IPS DF 4.7 (cell line): Measurements from ENCODE around the gene MEA1.
"Not testable (repeated sequence)": the region's sequence is repeated elsewhere in the genome, so short reads cannot be mapped to it uniquely, and the experiment has no call there.

Experiments used
- DNase-seq: peaks from one replicate; pipeline ENCODE4 v3.0.0-alpha.2; 2013; ENCODE audit warnings: low spot score; ENCODE audit errors: extremely low read depth

MEA1 gene

DNA sequence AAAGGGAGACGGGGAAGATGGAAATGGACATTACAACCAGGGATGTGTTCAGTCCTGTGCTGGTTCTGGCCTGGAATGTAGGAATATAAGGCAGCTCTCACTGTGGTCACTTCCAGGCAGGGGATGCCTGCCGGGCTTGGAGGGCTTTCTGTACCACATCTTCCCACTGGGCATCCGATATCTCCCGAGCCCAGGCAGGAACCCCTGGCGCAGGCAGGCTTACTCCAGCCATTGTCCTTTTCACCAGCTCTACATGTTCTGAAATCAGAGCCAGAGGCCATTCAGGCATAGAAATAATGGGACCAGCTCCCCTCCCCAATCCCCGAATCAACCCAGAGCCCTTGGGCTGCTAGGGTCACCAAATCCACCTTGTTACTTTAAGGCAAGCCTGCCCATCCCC, 1.4 kb downstream of the MEA1 start:
- no peak for DNase-seq

DNA sequence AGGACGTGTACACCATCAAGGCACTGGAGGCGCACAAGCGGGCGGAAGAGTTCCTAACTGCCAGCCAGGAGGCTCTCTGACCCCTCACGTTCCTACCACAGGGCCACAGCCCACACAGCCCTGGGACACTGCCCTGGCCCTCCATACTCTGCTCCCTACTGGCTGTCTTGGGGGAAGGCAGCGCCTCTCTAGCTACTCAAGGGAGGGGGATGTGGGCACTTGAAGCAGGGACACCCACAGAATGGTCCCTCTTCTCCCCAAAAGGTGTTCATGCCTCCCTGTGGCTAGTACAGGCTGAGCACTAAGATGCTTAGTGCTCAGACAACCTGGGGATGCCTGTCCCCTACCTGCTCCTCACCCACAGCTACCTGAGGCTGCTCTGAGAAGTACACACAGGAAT, 2.5 kb downstream of the MEA1 start:
- DNase-seq, result no peak

DNA sequence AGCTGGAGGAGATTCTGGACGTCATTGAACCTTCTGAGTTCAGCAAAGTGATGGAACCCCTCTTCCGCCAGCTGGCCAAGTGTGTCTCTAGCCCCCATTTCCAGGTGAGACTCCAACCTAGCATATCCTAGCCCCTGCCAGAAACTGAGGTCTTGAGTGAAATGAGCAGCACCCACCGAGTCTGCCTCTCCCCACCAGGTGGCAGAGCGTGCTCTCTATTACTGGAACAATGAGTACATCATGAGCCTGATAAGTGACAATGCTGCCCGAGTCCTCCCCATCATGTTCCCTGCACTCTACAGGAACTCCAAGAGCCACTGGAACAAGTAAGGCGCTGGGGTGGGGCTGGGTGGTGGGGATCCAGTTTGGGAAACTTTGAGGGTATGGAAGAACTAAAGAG, 4.6 kb downstream of the MEA1 start:
- DNase-seq, result no peak

- no peak for DNase-seq
Measured at GRCh38 chr6:43007126-43007525, 6.6 kb downstream of the MEA1 start.

DNA sequence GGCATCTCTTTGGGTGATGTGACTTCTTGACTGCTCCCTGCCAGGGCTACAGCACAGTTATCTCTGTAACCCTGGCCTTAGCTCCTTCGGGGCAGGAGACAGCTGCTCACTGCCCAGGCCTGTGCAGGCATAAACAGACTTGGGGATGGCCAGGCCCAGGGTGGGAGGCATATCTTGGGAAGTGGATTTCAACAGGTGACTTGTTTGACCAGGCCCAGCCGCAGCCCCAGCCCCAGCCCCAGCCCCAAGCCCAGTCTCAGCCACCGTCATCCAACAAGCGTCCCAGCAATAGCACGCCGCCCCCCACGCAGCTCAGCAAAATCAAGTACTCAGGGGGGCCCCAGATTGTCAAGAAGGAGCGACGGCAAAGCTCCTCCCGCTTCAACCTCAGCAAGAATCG, 7.5 kb downstream of the MEA1 start:
- DNase-seq, result no peak

- no peak for DNase-seq
Measured at GRCh38 chr6:43005844-43006243, 7.9 kb downstream of the MEA1 start.

DNA sequence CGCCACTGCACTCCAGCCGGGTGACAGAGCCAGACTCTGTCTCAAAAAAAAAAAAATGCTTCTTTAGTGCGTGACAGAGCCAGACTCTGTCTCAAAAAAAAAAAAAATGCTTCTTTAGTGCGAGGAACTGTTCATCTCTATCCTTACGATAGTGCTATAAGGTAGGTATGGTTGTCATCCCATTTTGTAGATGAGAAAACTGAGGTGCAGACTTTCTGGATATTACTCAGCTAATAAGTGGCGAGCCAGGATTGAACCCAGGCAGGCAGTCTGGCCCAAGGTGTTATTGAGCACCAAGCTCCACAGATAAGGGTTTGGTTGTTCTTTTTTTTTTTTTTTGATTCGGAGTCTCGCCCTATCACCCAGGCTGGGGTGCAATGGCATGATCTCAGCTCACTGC, 11.9 kb downstream of the MEA1 start:
- DNase-seq, result no peak

DNA sequence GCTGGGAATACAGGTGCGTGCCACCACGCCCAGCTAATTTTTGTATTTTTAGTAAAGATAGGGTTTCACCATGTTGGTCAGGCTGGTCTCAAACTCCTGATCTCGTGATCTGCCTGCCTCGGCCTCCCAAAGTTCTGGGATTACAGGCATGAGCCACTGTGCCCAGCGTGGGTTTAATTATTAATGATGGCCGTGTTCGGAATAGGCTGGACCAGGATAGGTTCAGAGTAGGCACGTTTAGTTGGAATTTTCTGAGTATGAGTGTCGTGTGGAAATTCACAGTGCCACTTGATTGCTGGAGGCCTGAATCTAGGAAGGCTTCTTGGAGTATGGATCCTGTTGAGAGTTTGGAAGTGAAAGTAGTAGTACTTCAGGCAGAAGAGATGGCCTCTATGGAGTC, 15.5 kb downstream of the MEA1 start:
- DNase-seq, result not testable (repeated sequence)

DNA sequence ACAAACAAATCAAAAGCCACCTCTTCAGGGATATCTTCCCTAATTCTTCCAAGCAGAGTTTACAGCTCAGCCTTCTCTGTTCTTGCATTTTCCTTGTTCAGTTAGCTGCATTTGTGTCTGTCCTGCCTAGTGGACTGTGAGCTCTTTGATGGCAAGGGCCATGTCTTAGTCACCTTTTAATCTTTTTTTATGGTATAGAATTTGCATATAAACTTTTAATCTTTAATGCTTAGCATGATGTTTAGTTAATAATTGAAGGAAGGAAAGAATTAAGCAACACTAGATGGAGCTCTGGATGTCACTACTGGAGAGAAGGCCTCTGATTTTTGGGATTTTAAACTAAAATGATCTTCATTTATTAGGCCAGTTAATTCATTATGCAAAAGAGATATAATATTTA, 17.2 kb downstream of the MEA1 start:
- DNase-seq, result no peak

DNA sequence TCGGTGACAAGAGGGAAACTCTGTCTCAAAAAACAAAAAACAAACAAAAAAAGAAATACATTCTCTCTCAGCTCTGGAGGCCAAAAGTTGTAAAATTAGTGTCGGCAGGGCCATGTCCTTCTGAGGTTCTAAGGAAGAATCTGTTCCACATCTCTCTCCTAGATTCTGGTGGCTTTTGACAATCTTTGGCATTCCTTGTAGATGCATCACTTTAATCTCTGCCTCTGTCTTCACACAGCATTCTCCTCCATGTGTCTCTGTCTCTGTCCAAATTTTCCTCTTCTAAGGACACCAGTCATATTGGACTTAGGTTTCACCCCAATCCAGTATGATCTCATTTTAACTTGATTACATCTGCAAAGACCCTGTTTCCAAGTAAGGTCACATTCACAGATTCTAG, 20.3 kb downstream of the MEA1 start:
- no peak for DNase-seq

- DNase-seq, result no peak
Measured at GRCh38 chr6:42989923-42990322, 23.8 kb downstream of the MEA1 start.

GRCh38 chr6:42988486-42989020, 25.2 kb downstream of the MEA1 start:
- no peak for DNase-seq

GRCh38 chr6:42987533-42988451, 26.0 kb downstream of the MEA1 start:
- DNase-seq, result no peak

DNA sequence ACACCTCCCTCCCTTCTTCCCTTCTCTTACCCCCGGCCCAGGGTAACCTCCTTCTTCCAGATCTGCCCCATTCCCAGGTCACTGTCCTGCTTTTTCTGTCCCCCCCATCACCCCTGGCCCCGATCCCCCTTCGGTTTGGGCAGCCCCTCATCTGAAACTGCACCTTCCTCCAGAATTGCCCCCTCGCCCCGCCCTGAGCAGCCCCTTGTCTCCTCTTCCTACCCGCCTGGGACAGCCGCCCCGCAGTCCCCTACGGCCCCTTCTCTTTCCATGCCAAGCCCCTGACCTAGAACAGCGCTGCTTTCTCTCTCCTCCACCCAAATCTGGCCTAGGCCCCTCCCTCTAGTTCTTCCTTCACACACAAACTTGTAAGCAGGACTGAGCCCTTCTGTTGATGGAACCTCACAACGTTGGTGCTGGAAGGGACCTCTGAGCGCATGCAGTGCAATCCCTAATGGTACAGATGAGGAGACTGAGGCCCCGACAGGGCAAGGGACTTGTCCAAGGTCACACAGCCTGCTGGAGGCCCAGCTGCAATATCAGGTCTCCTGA, 28.7 kb downstream of the MEA1 start:
- no peak for DNase-seq

DNA sequence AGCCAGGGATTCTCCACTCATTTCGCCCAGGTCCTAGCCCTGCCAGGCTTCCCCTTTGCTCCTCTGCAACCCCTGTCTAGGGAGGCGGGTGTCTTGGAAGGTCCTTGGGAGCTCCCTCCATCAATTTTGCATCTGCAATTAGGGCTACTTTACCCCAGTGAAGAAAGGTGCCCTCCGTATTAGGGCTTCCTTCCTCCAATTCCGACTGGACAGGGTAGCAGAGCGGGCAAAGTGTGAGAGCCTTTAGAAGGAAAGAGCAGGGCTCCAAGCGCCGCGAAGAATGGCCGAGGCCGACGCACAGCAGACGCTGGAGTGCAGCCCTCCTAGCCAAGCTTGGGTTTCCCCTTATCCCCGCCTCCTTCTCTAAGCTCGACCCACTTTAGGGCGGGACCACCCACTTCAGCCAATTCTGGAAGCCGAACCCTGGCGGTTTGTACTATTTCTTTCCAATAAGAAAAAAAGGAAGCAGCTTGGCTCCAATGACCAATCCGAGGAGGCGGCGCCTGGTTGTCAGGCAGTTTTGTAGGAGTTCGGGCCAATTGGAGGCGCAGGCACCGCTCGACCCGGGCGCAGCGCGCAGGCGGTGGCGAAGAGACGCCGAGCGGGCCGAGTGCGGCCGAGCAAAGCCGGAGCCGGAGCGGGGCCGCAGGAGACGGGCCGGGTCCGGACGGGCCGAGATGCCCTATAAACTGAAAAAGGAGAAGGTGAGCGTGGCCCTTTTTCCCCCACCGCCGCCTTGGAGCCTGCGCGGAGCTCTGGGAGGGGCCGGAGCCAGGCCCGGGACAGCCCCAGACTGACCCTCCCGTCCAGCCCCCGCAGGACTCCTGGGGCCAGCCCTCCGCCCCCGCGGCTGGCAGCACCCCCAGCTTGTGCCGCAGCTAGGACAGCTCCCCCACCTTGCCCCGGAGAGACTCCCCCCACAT, 29.5 kb downstream of the MEA1 start, which contains the start of gene PPP2R5D:
PPP2R5D (plus strand) TSS at position 570 of the 923 bp plus-strand sequence; CDS start at position 678, 108 bp downstream.
- DNase-seq, result peak; percentile 95

- DNase-seq, result no peak
Measured at GRCh38 chr6:42981836-42982235, 31.9 kb downstream of the MEA1 start.

GRCh38 chr6:42979523-42980177, 34.1 kb downstream of the MEA1 start:
- DNase-seq, result no peak

DNA sequence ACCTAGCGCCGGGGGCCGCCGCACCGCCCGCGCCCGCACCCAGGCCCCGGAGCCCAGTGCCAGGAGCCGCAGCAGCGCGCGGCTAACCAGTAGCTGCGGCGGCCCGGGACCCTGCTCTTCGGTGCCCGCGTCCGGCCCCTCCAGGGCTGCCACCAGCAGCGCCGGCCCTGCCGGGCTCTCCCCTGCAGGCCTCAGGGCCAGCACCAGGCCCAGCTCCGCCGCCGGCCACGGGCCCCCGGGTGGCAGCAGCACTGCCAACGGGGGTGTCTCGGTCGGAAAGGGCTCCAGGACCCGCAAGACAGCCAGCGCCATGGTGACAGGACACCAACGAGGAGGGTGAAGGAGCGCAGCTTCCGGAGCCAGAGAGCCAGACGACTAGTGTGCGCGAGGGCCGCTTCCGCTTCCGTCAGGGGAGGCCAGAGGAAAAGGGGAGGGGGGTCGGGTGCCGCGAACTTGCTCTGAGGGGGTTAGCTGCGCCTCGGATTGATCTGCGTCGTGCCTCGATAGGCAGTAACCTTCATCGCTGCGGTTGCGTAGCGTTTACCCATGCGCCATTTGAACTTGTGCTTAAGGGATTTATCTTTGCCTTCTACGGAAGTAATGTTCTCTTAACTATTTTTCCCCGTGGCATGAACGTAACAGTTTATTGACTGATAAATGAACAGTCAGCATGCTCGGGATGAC, 34.8 kb downstream of the MEA1 start, which contains the start of gene PEX6:
PEX6 (minus strand) TSS at position 343 of the 684 bp plus-strand sequence; CDS start at position 312, 31 bp downstream.
- DNase-seq, result peak; percentile 72

DNA sequence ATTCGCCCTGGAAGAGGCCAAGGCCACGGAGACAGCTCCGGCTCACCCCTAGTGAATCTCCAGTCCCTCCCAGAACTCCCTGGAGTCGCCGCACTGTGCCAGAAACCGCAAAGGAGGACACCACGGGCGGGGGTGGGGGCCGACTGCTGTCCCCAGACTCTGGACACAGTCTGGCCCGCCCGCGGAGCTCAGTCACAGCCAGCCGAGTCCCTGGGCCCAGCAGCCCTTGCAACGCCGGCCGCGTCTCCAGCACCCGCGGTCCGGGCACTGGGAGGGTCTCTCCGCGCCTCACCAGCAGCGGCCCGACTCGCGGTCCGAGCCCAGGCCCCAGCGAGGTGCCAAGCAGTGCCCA, 35.3 kb downstream of the MEA1 start:
- DNase-seq, result no peak

GRCh38 chr6:42974919-42975505, 38.7 kb downstream of the MEA1 start:
- no peak for DNase-seq
